OCI-M2 (cell line): ENCODE measurements around the gene MIP.
"Not testable (repeated sequence)": the region's sequence is repeated elsewhere in the genome, so short reads cannot be mapped to it uniquely, and the experiment has no call there.

Experiments used
- DNase-seq: peaks from one replicate; lab custom pipeline; 2025; ENCODE audit not compliant: unreplicated experiment; lab: John Stamatoyannopoulos, UW

MIP gene

GRCh38 chr12:56468216-56469006 is 14.0 kb upstream of the MIP start, which contains the start of gene SPRYD4:
TSS of gene SPRYD4 (plus strand) at chr12:56468578. CDS start at chr12:56468592, 14 bp downstream.
- peak; percentile 24 for DNase-seq

GRCh38 chr12:56462565-56462964 is 8.1 kb upstream of the MIP start:
- no peak for DNase-seq

GRCh38 chr12:56461235-56462159 is 7.0 kb upstream of the MIP start:
- no peak for DNase-seq

GRCh38 chr12:56457817-56458216 is 3.4 kb upstream of the MIP start:
- DNase-seq = no peak

- no peak for DNase-seq
These were observed 3.3 kb downstream of the MIP start for GRCh38 chr12:56451147-56451546.

- DNase-seq = no peak
These were observed 4.2 kb downstream of the MIP start for GRCh38 chr12:56450241-56450640.

- no peak for DNase-seq
These were observed 4.9 kb downstream of the MIP start for GRCh38 chr12:56449622-56449984.

GRCh38 chr12:56448860-56449621 is 5.4 kb downstream of the MIP start, which contains the start of gene TIMELESS:
TSS of gene TIMELESS (minus strand) at chr12:56449426. CDS start at chr12:56434170, 15,256 bp downstream.
- peak; percentile 74 for DNase-seq

- not testable (repeated sequence) for DNase-seq
These were observed 11.2 kb downstream of the MIP start for GRCh38 chr12:56443208-56443607.

- DNase-seq = no peak
These were observed 16.9 kb downstream of the MIP start for GRCh38 chr12:56437430-56438176.

GRCh38 chr12:56434828-56435227 is 19.6 kb downstream of the MIP start:
- DNase-seq = no peak

GRCh38 chr12:56431850-56432249 is 22.6 kb downstream of the MIP start:
- no peak for DNase-seq

- DNase-seq = no peak
These were observed 23.2 kb downstream of the MIP start for GRCh38 chr12:56431288-56431687.

- no peak for DNase-seq
These were observed 28.5 kb downstream of the MIP start for GRCh38 chr12:56425940-56426438.

GRCh38 chr12:56425193-56425592 is 29.3 kb downstream of the MIP start:
- DNase-seq = no peak

- no peak for DNase-seq
These were observed 34.0 kb downstream of the MIP start for GRCh38 chr12:56420411-56420810.

- DNase-seq = no peak
These were observed 36.7 kb downstream of the MIP start for GRCh38 chr12:56417739-56418138.

- no peak for DNase-seq
These were observed 40.1 kb downstream of the MIP start for GRCh38 chr12:56414401-56414800.

GRCh38 chr12:56413392-56413791 is 41.1 kb downstream of the MIP start:
- no peak for DNase-seq
